Thymus (tissue), 11 donors: ENCODE measurements around the gene ASXL1. TPM values are rescaled to one million over a fixed set of nuclear protein-coding genes. Genes with fewer than 3 reads are reported as not detected.
"Not testable (repeated sequence)": the region's sequence is repeated elsewhere in the genome, so short reads cannot be mapped to it uniquely, and the experiment has no call there.

Experiments
- DNase-seq, 9 donors: peaks; one replicate each; pipeline ENCODE4 v3.0.0-alpha.2; 2013; ENCODE audit warnings: low spot score in 9 of 9, low read depth in 6 of 9, missing footprints in 1 of 9
- H3K27ac ChIP-seq, 2 donors: one replicate each; pipeline ENCODE4 v1.5.1; 2013; ENCODE audit warnings: control low read depth in 1 of 2, low read depth in 1 of 2, low read length in 1 of 2, mild to moderate bottlenecking in 1 of 2, moderate library complexity in 1 of 2
- H3K27me3 ChIP-seq, 2 donors: one replicate each; pipeline ENCODE4 v1.5.1; 2013; ENCODE audit warnings: low read length in 1 of 2; ENCODE audit not compliant: control insufficient read depth in 2 of 2, insufficient read depth in 1 of 2
- H3K36me3 ChIP-seq, 2 donors: one replicate each; pipeline ENCODE4 v1.5.1; 2013; ENCODE audit warnings: low read length in 1 of 2, mild to moderate bottlenecking in 1 of 2, moderate library complexity in 1 of 2; ENCODE audit not compliant: control insufficient read depth in 2 of 2, insufficient read depth in 2 of 2
- H3K4me1 ChIP-seq, 2 donors: one replicate each; pipeline ENCODE4 v1.5.1; 2013; ENCODE audit warnings: low read length in 2 of 2; ENCODE audit not compliant: control insufficient read depth in 2 of 2, insufficient read depth in 2 of 2
- H3K4me3 ChIP-seq, 2 donors: one replicate each; pipeline ENCODE4 v1.5.1; 2013; ENCODE audit warnings: low read length in 2 of 2, control low read depth in 1 of 2, mild to moderate bottlenecking in 1 of 2
- H3K9me3 ChIP-seq, 2 donors: one replicate each; pipeline ENCODE4 v1.5.1; 2013; ENCODE audit warnings: low read length in 1 of 2, mild to moderate bottlenecking in 1 of 2; ENCODE audit not compliant: control insufficient read depth in 2 of 2, insufficient read depth in 1 of 2
- WGBS: extraction: QIAGEN DNeasy Blood & Tissue Kit; methylation state at CpG from one replicate; pipeline ENCODE4 v1.1.7; 2013; 5-methylcytosine and 5-hydroxymethylcytosine counted together
- polyA plus RNA-seq: library from polyadenylated mRNA; stranded (reverse); fragments of 200-250 nt; gene quantifications from one replicate; pipeline ENCODE4 v1.2.3, GENCODE V29; 2013
- total RNA-seq: library from RNA; stranded (reverse); fragments of 120-200 nt; gene quantifications from one replicate; pipeline ENCODE4 v1.2.4, GENCODE V29; 2013
- donor health status: healthy.

ASXL1 gene
- total and polyA plus RNA-seq, 2 donors, result 34.8 to 40.0 TPM

DNA sequence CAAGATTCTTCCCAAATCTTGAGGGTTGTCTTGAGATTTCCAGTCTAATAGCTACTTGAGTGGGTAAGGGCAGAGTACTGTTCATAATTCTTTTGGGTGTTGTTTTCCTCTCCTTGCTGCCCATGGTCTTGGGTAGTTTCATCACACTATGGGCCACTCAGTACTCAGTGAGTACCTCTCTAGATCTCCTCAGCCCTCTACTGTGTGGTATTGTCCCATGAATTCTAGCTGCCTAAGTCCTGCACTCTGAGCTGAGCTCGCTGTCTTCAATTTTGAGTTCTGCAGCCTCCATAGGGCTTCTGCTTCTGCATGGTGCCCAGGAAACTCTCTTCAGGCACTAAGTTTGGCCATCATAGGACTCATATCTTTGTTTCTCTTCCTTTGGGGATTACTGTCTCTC, 42.3 kb downstream of the ASXL1 start:
- no peaks in the 10 kb centered on the region for H3K27me3 ChIP-seq
- H3K4me3 ChIP-seq, result no peak overlapping the region
- no peaks in the 10 kb centered on the region for H3K4me1 ChIP-seq
- H3K36me3 ChIP-seq, result peaks cover 0 to 15% of the 10 kb centered on the region in 2 donors
- H3K9me3 ChIP-seq, result peaks cover 0 to 3% of the 10 kb centered on the region in 2 donors
- no peak overlapping the region for H3K27ac ChIP-seq
- 98% methylated on average over 1 of the region's 1 CpG for WGBS
- no peak for DNase-seq

GRCh38 chr20:32404017-32404416, 45.9 kb downstream of the ASXL1 start:
- Histone ChIP-seq H3K4me1 (peaks cover 0 to 20% of the 10 kb centered on the region in 2 donors), H3K4me3 (no peak overlapping the region), H3K36me3 (peaks cover 0 to 19% of the 10 kb centered on the region in 2 donors), H3K9me3 (no peaks in the 10 kb centered on the region), H3K27me3 (no peaks in the 10 kb centered on the region), H3K27ac (no peak overlapping the region)
- no peak for DNase-seq
- WGBS, result 91% methylated on average over 2 of the region's 2 CpGs

GRCh38 chr20:32406701-32407100, 48.6 kb downstream of the ASXL1 start:
- Histone ChIP-seq H3K36me3 (peaks cover 0 to 19% of the 10 kb centered on the region in 2 donors), H3K27ac (peak overlapping the region; percentile 53 to 69), H3K4me1 (peaks cover 0 to 23% of the 10 kb centered on the region in 2 donors), H3K4me3 (no peak overlapping the region), H3K9me3 (no peaks in the 10 kb centered on the region), H3K27me3 (no peaks in the 10 kb centered on the region)
- DNase-seq, result no peak
- 96% methylated on average over 4 of the region's 4 CpGs for WGBS

DNA sequence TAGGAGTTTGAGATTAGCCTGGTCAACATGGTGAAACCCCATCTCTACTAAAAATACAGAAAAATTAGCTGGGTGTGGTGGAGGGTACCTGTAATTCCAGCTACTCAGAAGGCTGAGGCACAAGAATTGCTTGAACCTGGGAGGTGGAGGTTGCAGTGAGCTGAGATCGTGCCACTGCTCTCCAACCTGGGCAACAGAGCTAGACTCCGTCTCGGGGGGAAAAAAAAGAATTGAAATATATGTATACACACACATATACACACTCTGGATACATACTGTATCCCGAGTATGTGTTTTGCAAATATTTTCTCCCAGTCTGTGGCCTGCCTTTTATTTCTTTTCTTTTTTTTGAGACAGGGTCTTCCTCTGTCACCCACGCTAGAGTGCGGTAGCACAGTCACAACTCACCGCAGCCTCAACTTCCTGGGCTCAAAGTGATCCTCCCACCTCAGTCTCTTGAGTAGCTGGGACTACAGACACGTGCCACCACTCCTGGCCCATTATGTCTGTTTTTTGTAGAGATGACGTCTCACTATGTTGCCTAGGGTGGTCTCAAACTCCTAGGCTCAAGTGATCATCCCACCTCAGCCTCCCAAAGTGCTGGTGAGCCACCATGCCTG, 49.1 kb downstream of the ASXL1 start:
- peaks cover 0 to 24% of the 10 kb centered on the region in 2 donors for H3K4me1 ChIP-seq
- DNase-seq, result peak in 8 of 9 donors; percentile 24 to 81 (median 46)
- not testable (repeated sequence) for H3K27me3 ChIP-seq, H3K9me3 ChIP-seq, H3K4me3 ChIP-seq
- H3K36me3 ChIP-seq, result peaks cover 0 to 14% of the 10 kb centered on the region in 2 donors
- H3K27ac ChIP-seq, result peak overlapping the region; percentile 53 to 80
- 70% methylated on average over 9 of the region's 9 CpGs for WGBS

DNA sequence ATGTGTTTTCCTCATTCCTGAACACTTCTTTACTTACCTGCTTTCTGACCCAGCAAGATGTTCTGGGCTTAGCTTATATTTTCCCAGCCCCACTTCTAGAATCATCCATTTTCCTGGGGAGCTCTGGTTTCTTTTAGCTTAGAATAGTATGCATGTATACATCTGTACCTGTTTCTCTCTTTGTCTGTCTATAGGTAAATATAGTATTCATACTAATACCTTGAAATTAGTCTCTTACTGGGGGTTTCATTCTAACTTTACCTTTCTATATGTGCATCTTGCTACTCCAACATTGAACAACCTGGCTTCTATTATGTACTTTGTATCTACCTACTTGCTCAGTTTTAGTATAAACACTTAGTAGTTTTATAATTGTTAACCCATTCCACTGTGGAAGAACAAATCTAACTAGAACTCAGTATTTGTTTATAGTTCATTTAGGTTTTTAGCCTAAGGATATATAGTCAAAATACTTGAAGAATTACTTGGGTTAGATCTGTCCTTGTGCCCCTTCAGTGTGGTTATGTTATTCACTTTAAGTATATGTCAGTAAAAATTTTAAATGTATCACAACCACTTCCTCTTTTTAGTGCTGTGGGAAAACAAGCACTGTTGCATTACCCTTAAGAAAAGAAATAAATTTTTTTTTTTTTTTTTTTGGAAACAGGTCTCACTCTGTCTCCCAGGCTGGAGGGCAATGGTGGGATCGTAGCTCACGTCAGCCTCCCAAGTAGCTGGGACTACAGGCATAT, 54.0 kb downstream of the ASXL1 start:
- 45% methylated on average over 2 of the region's 2 CpGs for WGBS
- no peaks in the 10 kb centered on the region for H3K9me3 ChIP-seq
- H3K27ac ChIP-seq, result peak overlapping the region in 1 of 2 donors; percentile 13

GRCh38 chr20:32415494-32415893, 57.4 kb downstream of the ASXL1 start:
- peak in 1 of 9 donors; percentile 20 for DNase-seq
- H3K36me3 ChIP-seq, result peaks cover 0 to 7% of the 10 kb centered on the region in 2 donors
- H3K4me1 ChIP-seq, result peaks cover 4 to 10% of the 10 kb centered on the region in 2 donors
- no peaks in the 10 kb centered on the region for H3K27me3 ChIP-seq
- H3K9me3 ChIP-seq, result no peaks in the 10 kb centered on the region
- 6% methylated on average over 2 of the region's 2 CpGs for WGBS
- H3K4me3 ChIP-seq, result no peak overlapping the region
- H3K27ac ChIP-seq, result peak overlapping the region in 1 of 2 donors; percentile 8

More for the DNA sequence above, 54.0 kb downstream of the ASXL1 start:
- Histone ChIP-seq H3K27me3 (no peaks in the 10 kb centered on the region), H3K4me3 (no peak overlapping the region), H3K4me1 (peaks cover 4 to 18% of the 10 kb centered on the region in 2 donors), H3K36me3 (peaks cover 0 to 11% of the 10 kb centered on the region in 2 donors)
- peak in 1 of 9 donors; percentile 34 for DNase-seq

GRCh38 chr20:32416206-32416605, 58.1 kb downstream of the ASXL1 start:
- peaks cover 4 to 10% of the 10 kb centered on the region in 2 donors for H3K4me1 ChIP-seq

GRCh38 chr20:32418376-32418775, 60.2 kb downstream of the ASXL1 start:
- H3K4me1 ChIP-seq, result peaks cover 3 to 4% of the 10 kb centered on the region in 2 donors
- 98% methylated on average over 2 of the region's 2 CpGs for WGBS

More at GRCh38 chr20:32416206-32416605, 58.1 kb downstream of the ASXL1 start:
- no peak for DNase-seq
- Histone ChIP-seq H3K27ac (no peak overlapping the region), H3K27me3 (no peaks in the 10 kb centered on the region), H3K9me3 (no peaks in the 10 kb centered on the region), H3K4me3 (no peak overlapping the region), H3K36me3 (peaks cover 0 to 5% of the 10 kb centered on the region in 2 donors)
- 95% methylated on average over 2 of the region's 2 CpGs for WGBS

GRCh38 chr20:32421290-32421689, 63.2 kb downstream of the ASXL1 start:
- H3K36me3 ChIP-seq, result no peaks in the 10 kb centered on the region
- H3K4me3 ChIP-seq, result no peak overlapping the region
- no peak for DNase-seq
- WGBS, result 96% methylated on average over 2 of the region's 2 CpGs
- no peaks in the 10 kb centered on the region for H3K4me1 ChIP-seq
- no peaks in the 10 kb centered on the region for H3K27me3 ChIP-seq
- no peaks in the 10 kb centered on the region for H3K9me3 ChIP-seq
- H3K27ac ChIP-seq, result no peak overlapping the region

More at GRCh38 chr20:32418376-32418775, 60.2 kb downstream of the ASXL1 start:
- DNase-seq, result no peak
- no peaks in the 10 kb centered on the region for H3K27me3 ChIP-seq
- peaks cover 0 to 5% of the 10 kb centered on the region in 2 donors for H3K36me3 ChIP-seq
- H3K4me3 ChIP-seq, result no peak overlapping the region
- no peaks in the 10 kb centered on the region for H3K9me3 ChIP-seq
- no peak overlapping the region for H3K27ac ChIP-seq
